H1 (cell line): ENCODE measurements around the gene ACP3. TPM values are rescaled to one million over a fixed set of nuclear protein-coding genes. Genes with fewer than 3 reads are reported as not detected.
"Not testable (repeated sequence)": the region's sequence is repeated elsewhere in the genome, so short reads cannot be mapped to it uniquely, and the experiment has no call there.

ENCODE experiments used
- CTCF ChIA-PET: fragments of 300-600 bp; sonication (Branson Sonifier 250); formaldehyde crosslinking; loops from one replicate; lab custom pipeline; 2021; ENCODE audit not compliant: partially characterized antibody; lab: Charles Lee
- POLR2A ChIA-PET: fragments of 300-600 bp; sonication (Branson Sonifier 250); formaldehyde crosslinking; loops from one replicate; lab custom pipeline; 2021; ENCODE audit warnings: inconsistent platforms; ENCODE audit not compliant: partially characterized antibody; lab: Charles Lee
- DNase-seq, 2 experiments: peaks; one replicate each; pipeline versions ENCODE4 v3.0.0 to v3.0.0-alpha.2; 2010 to 2022; ENCODE audit warnings: low spot score in 2 of 2, low read depth in 1 of 2, mixed read lengths in 1 of 2
- FAIRE-seq: peaks from 2 replicates; lab custom pipeline; 2011; peaks lifted over from hg19 to GRCh38; lab: Jason Lieb, UNC
- H2AFZ ChIP-seq: 2 replicates; pipeline ENCODE4 v1.8.1; 2012; ENCODE audit warnings: low read length, inconsistent platforms
- H2AK5ac ChIP-seq: 2 replicates; pipeline ENCODE4 v1.6.1; 2013; ENCODE audit warnings: low read depth, low read length
- H2BK120ac ChIP-seq: replicated peaks from 2 replicates; pipeline ENCODE3; 2013; ENCODE audit warnings: low read depth, low read length, inconsistent platforms
- H2BK12ac ChIP-seq: 2 replicates; pipeline ENCODE4 v1.6.1; 2013; ENCODE audit warnings: low read depth, low read length
- H2BK15ac ChIP-seq: 2 replicates; pipeline ENCODE4 v1.6.1; 2013; ENCODE audit warnings: low read length
- H2BK20ac ChIP-seq: 2 replicates; pipeline ENCODE4 v1.6.1; 2013; ENCODE audit warnings: low read length
- H2BK5ac ChIP-seq: 2 replicates; pipeline ENCODE4 v1.6.1; 2013; ENCODE audit warnings: low read depth, low read length
- H3K14ac ChIP-seq: 2 replicates; pipeline ENCODE4 v1.6.1; 2013; ENCODE audit warnings: inconsistent platforms; ENCODE audit not compliant: insufficient read length
- H3K18ac ChIP-seq: 2 replicates; pipeline ENCODE4 v1.6.1; 2013; ENCODE audit warnings: low read length; ENCODE audit errors: extremely low read depth
- H3K23ac ChIP-seq: 2 replicates; pipeline ENCODE4 v1.6.1; 2013; ENCODE audit warnings: inconsistent platforms; ENCODE audit not compliant: insufficient read length
- H3K23me2 ChIP-seq: 2 replicates; pipeline ENCODE4 v1.6.1; 2013; ENCODE audit warnings: low read depth, low read length
- H3K27ac ChIP-seq: 2 replicates; pipeline ENCODE4 v1.6.1; 2011; ENCODE audit warnings: low read depth, low read length, inconsistent platforms
- H3K27me3 ChIP-seq, 4 experiments: replicated peaks in 1 of 4; 1 replicate in 1 of 4; 2 replicates in 3 of 4; pipeline versions ENCODE4 v1.6.1 to v1.8.1; 2011 to 2013; ENCODE audit warnings: low read length in 3 of 4, mild to moderate bottlenecking in 3 of 4, inconsistent platforms in 2 of 4, mixed read lengths in 2 of 4, moderate library complexity in 1 of 4; ENCODE audit not compliant: control insufficient read depth in 3 of 4, insufficient read depth in 3 of 4; ENCODE audit errors: extremely low read depth in 1 of 4
- H3K36me3 ChIP-seq, 4 experiments: 2 replicates each; pipeline versions ENCODE4 v1.6.1 to v1.8.1; 2011 to 2013; ENCODE audit warnings: mild to moderate bottlenecking in 4 of 4, low read length in 3 of 4, moderate library complexity in 2 of 4, control low read depth in 1 of 4, inconsistent platforms in 1 of 4; ENCODE audit not compliant: insufficient read depth in 4 of 4, control insufficient read depth in 2 of 4
- H3K4ac ChIP-seq: replicated peaks from 2 replicates; pipeline ENCODE3; 2013; ENCODE audit warnings: low read length, low read depth, mixed read lengths, inconsistent platforms; ENCODE audit not compliant: insufficient read length
- H3K4me1 ChIP-seq, 4 experiments: replicated peaks in 1 of 4; 1 replicate in 1 of 4; 2 replicates in 3 of 4; pipeline versions ENCODE4 v1.6.1 to v1.8.1; 2011 to 2013; ENCODE audit warnings: low read length in 3 of 4, inconsistent platforms in 2 of 4, mixed read lengths in 1 of 4; ENCODE audit not compliant: insufficient read depth in 4 of 4, control insufficient read depth in 3 of 4
- H3K4me2 ChIP-seq, 2 experiments: 2 replicates each; pipeline versions ENCODE4 v1.6.1 to v1.8.1; 2011 to 2013; ENCODE audit warnings: low read depth in 2 of 2, low read length in 2 of 2, control low read depth in 1 of 2, inconsistent platforms in 1 of 2, mild to moderate bottlenecking in 1 of 2; ENCODE audit not compliant: insufficient read depth in 1 of 2
- H3K4me3 ChIP-seq, 4 experiments: fragments of 200-600, 300-600 bp in 1 of 4; sonication (generic), shearing (Covaris generic), sonication (Bioruptor Twin) in 1 of 4; 2 replicates each; pipeline versions ENCODE4 v1.5.1 to v1.8.1; 2011 to 2016; ENCODE audit warnings: low read length in 4 of 4, low read depth in 3 of 4, control low read depth in 2 of 4, inconsistent platforms in 2 of 4, mild to moderate bottlenecking in 2 of 4, mixed read lengths in 1 of 4, moderate library complexity in 1 of 4; ENCODE audit not compliant: insufficient read depth in 2 of 4; ENCODE audit errors: extremely low read depth in 1 of 4
- H3K56ac ChIP-seq: replicated peaks from 2 replicates; pipeline ENCODE3; 2013; ENCODE audit warnings: low read depth, mild to moderate bottlenecking, mixed read lengths, low read length, inconsistent platforms; ENCODE audit not compliant: insufficient read length
- H3K79me1 ChIP-seq: 2 replicates; pipeline ENCODE4 v1.6.1; 2013; ENCODE audit warnings: low read depth, low read length, control low read depth
- H3K79me2 ChIP-seq, 2 experiments: 2 replicates each; pipeline versions ENCODE4 v1.6.1 to v1.8.1; 2012 to 2013; ENCODE audit warnings: low read length in 2 of 2, mild to moderate bottlenecking in 2 of 2, inconsistent platforms in 1 of 2; ENCODE audit not compliant: insufficient read depth in 2 of 2, control insufficient read depth in 1 of 2
- H3K9ac ChIP-seq, 4 experiments: replicated peaks in 1 of 4; 1 replicate in 1 of 4; 2 replicates in 3 of 4; pipeline versions ENCODE4 v1.6.1 to v1.8.1; 2011 to 2013; ENCODE audit warnings: low read depth in 3 of 4, low read length in 3 of 4, control low read depth in 2 of 4, mild to moderate bottlenecking in 2 of 4, moderate library complexity in 2 of 4, inconsistent platforms in 1 of 4; ENCODE audit errors: extremely low read depth in 1 of 4
- H3K9me3 ChIP-seq, 2 experiments: 2 replicates each; pipeline versions ENCODE4 v1.6.1 to v1.8.1; 2012 to 2013; ENCODE audit warnings: mild to moderate bottlenecking in 2 of 2, moderate library complexity in 2 of 2, control low read depth in 1 of 2, inconsistent platforms in 1 of 2, low read depth in 1 of 2, low read length in 1 of 2, mixed read lengths in 1 of 2; ENCODE audit not compliant: insufficient read depth in 2 of 2
- H4K20me1 ChIP-seq, 2 experiments: replicated peaks in 1 of 2; 2 replicates each; pipeline versions ENCODE3 to v1.8.1; 2011 to 2013; ENCODE audit warnings: inconsistent platforms in 2 of 2, low read length in 2 of 2, mild to moderate bottlenecking in 1 of 2; ENCODE audit not compliant: insufficient read depth in 2 of 2, control insufficient read depth in 1 of 2
- H4K5ac ChIP-seq: 2 replicates; pipeline ENCODE4 v1.6.1; 2013; ENCODE audit warnings: low read length, low read depth, mixed read lengths, inconsistent platforms; ENCODE audit not compliant: insufficient read length
- H4K8ac ChIP-seq: 2 replicates; pipeline ENCODE4 v1.8.0; 2013; ENCODE audit warnings: mild to moderate bottlenecking, moderate library complexity, low read length, inconsistent platforms; ENCODE audit not compliant: insufficient read depth; ENCODE audit errors: extremely low read depth
- H4K91ac ChIP-seq: replicated peaks from 2 replicates; pipeline ENCODE3; 2013; ENCODE audit warnings: low read length, mixed read lengths, inconsistent platforms; ENCODE audit not compliant: insufficient read length
- WGBS, 2 experiments: shearing (Covaris generic) in 1 of 2; methylation state at CpG; one replicate each; pipeline versions ENCODE4 v1.1.6 to v1.1.7; 2013 to 2015; ENCODE audit warnings: low lambda C conversion rate in 2 of 2, mixed read lengths in 2 of 2, inconsistent platforms in 1 of 2, low coverage in 1 of 2, missing lambda C conversion rate in 1 of 2; ENCODE audit not compliant: insufficient replicate concordance in 2 of 2, insufficient coverage in 1 of 2, insufficient read length in 1 of 2; ENCODE audit errors: extremely low coverage in 1 of 2, missing lambda C conversion rate in 1 of 2; 5-methylcytosine and 5-hydroxymethylcytosine counted together
- polyA plus RNA-seq, 7 experiments: library from polyadenylated mRNA; depleted of rRNA in 3 of 7; stranded (reverse) in 5 of 7; unstranded in 2 of 7; fragments of >200 nt in 5 of 7; fragments of 200-250 nt in 2 of 7; gene quantifications; 1 replicate in 5 of 7; 2 replicates in 1 of 7; 4 replicates in 1 of 7; pipeline versions ENCODE4 v1.2.1 to v1.2.3, GENCODE V29; 2011 to 2013; ENCODE audit warnings: missing spikeins in 2 of 7, mixed read lengths in 2 of 7
- total RNA-seq: library from RNA; stranded (reverse); fragmentation: NEBNext Ultra II Directional; extraction: Animal tissue kit (Norgen Biotek cat#: 25700); gene quantifications from 2 replicates; pipeline ENCODE4 v1.2.1, GENCODE V29; 2021

Gene ACP3
- total and polyA plus RNA-seq, 2 of the 8 experiments (the other 6 are each of a cell fraction or from before 2014, with no cell fraction given) = 1.2 to 1.4 TPM

DNA sequence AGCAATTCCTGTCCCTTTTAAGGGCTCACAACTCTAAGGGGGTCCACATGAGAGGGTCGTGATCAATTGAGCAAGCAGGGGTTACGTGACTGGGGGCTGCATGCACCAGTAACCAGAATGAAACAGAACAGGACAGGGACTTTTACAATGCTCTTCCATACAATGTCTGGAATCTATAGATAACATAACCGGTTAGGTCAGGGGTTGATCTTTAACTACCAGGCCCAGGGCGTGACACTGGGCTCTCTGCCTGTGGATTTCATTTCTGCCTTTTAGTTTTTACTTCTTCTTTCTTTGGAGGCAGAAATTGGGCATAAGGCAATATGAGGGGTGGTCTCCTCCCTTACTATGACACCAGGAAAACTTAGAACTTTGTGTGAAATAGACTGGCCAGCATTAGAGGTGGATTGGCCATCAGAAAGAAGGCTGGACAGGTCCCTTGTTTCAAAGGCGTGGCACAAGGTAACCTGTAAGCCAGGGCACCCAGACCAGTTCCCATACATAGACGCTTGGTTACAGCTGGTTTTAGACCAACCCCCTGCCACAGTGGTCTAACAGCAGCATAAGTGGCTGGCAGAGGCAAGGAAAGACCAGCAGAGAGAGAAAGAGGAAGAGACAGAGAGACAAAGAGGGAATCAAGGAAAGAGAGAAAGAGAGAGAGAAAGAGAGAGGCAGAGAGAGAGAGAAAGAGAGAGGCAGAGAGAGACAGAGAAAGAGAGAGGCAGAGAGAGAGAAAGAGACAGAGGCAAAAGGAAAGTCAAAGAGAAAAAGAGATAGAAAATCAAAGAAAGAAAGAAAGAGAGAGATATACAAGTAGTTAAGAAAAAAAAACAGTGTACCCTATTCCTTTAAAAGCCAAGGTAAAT lies 13.6 kb upstream of the ACP3 start:
- H3K79me2 ChIP-seq, H3K23me2 ChIP-seq, H2BK15ac ChIP-seq, H3K23ac ChIP-seq, H3K4ac ChIP-seq, H3K79me1 ChIP-seq, H3K14ac ChIP-seq, H3K4me2 ChIP-seq, H3K36me3 ChIP-seq, H2BK120ac ChIP-seq, H3K27ac ChIP-seq, POLR2A ChIA-PET, H3K4me3 ChIP-seq, H4K5ac ChIP-seq, H4K8ac ChIP-seq, H2AFZ ChIP-seq, H2BK5ac ChIP-seq, H2AK5ac ChIP-seq, H3K27me3 ChIP-seq, H3K56ac ChIP-seq, H4K91ac ChIP-seq, H3K4me1 ChIP-seq, H4K20me1 ChIP-seq, DNase-seq, H3K9ac ChIP-seq, FAIRE-seq, H2BK20ac ChIP-seq, H3K18ac ChIP-seq, H2BK12ac ChIP-seq: not testable (repeated sequence)
- peaks cover 17 to 19% of the 10 kb centered on the region in 2 experiments for H3K9me3 ChIP-seq
- WGBS, 2 experiments = 91% methylated on average over 6 of the region's 6 CpGs; no CpG with 5 or more reads in 1 of the 2 experiments
- CTCF ChIA-PET = interaction anchor here (0.7 kb wide), 1 partner anchor 264 kb away, joined by 3 read pairs; no protein-coding TSS in a partner anchor
